Naive B cell (primary cell): ENCODE measurements around the gene JOSD1. TPM values are rescaled to one million over a fixed set of nuclear protein-coding genes. Genes with fewer than 3 reads are reported as not detected.

ENCODE experiments used
- ATAC-seq, 2 donors: fragments of 150-1000 bp; cut with Tn5 transposase; 2 replicates each; pipeline ENCODE4 v1.10.0; 2021; ENCODE audit warnings: low read depth in 2 of 2, mild to moderate bottlenecking in 2 of 2, moderate library complexity in 2 of 2
- DNase-seq: peaks from one replicate; pipeline ENCODE4 v3.0.0; 2022
- H3K27ac Mint-ChIP-seq, 6 donors: one replicate each; pipeline ENCODE4 v1.8.0; 2020 to 2022; ENCODE audit warnings: mild to moderate bottlenecking in 6 of 6, mixed read lengths in 6 of 6, moderate library complexity in 5 of 6, inconsistent platforms in 2 of 6
- H3K27me3 Mint-ChIP-seq, 3 donors: one replicate each; pipeline ENCODE4 v1.8.0; 2021 to 2022; ENCODE audit warnings: mixed read lengths in 3 of 3, mild to moderate bottlenecking in 1 of 3
- H3K36me3 Mint-ChIP-seq, 2 donors: one replicate each; pipeline ENCODE4 v1.8.0; 2020 to 2022; ENCODE audit warnings: mixed read lengths in 2 of 2, inconsistent platforms in 1 of 2, mild to moderate bottlenecking in 1 of 2
- H3K4me1 Mint-ChIP-seq, 3 donors: one replicate each; pipeline ENCODE4 v1.8.0; 2020 to 2022; ENCODE audit warnings: mixed read lengths in 3 of 3, inconsistent platforms in 1 of 3, mild to moderate bottlenecking in 1 of 3, moderate library complexity in 1 of 3
- H3K4me3 Mint-ChIP-seq, 8 donors: one replicate each; pipeline ENCODE4 v1.8.0; 2020 to 2022; ENCODE audit warnings: mild to moderate bottlenecking in 8 of 8, mixed read lengths in 8 of 8, moderate library complexity in 8 of 8, inconsistent platforms in 2 of 8
- H3K9me3 Mint-ChIP-seq, 7 donors: one replicate each; pipeline ENCODE4 v1.8.0; 2020 to 2022; ENCODE audit warnings: mixed read lengths in 7 of 7, mild to moderate bottlenecking in 5 of 7, inconsistent platforms in 2 of 7, moderate library complexity in 1 of 7
- polyA plus RNA-seq, 6 donors: library from polyadenylated mRNA; unstranded; fragments of 300-500 nt; fragmentation: Illumina TruSeq; gene quantifications; one replicate each; pipeline ENCODE4 v1.2.3, GENCODE V29; 2021; ENCODE audit warnings: low read depth in 6 of 6

The JOSD1 gene
- 10 to 100 TPM in 3 of 6 donors, 1 to 10 TPM in 3; 8.2 to 12.1 (median 9.7) TPM for polyA plus RNA-seq

DNA sequence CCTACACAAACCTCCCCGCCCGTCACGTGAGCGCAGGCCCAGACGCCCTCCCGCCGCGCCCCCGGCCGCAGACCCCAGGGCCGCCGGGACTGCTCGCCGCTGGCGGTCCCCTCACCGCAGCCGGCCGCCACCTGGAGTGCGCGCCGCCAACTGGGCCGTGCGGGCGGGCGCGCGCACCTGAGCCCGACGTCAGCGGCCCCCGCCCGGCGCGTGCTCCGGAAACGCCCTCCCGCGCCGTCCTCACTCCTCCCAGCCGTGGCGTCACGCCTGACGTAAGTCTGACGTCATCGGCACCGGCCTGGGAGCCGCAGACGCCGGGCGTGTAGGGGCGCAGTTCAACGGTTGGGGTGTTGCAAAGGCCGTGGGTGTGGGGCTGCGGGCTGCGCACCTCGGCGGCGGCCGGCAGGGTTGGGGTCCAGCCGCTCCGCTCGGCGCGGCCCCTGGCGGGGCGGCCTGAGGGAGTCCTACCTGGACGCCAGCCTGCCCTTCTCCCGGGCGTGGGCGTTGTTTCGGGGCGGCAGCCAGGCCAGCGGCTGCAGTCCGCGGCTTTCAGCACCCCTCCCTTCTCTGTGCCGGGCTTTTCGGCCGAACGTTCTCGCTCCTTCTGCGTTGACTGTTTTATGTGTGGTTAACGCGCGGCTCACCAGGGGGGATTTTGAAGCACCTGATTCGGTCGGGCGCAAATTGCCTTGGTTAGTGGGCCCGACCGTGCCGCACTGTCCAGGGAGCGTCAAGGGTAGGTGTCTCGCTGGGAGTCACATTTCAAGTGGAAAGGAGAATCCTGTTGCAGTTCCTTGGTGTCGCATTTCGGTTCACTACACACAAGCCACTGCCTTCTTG, at the start of gene JOSD1:
Gene JOSD1 (minus strand): TSS at position 155 of the 840 bp plus-strand sequence. CDS start 956 bp downstream, outside the sequence.
- H3K36me3 Mint-ChIP-seq: no peaks in the 10 kb centered on the region
- H3K4me3 Mint-ChIP-seq: peak within 1 kb of the TSS; percentile 81 to 99 (median 96)
- H3K9me3 Mint-ChIP-seq: no peaks in the 10 kb centered on the region
- DNase-seq (peak; percentile 100), ATAC-seq (peak; percentile 53 to 59)
- H3K4me1 Mint-ChIP-seq: peaks cover 40 to 61% (median 44%) of the 10 kb centered on the region in 3 donors
- peak within 1 kb of the TSS; percentile 97 to 100 (median 100) for H3K27ac Mint-ChIP-seq
- H3K27me3 Mint-ChIP-seq: peaks cover 0 to 4% (median 0%) of the 10 kb centered on the region in 3 donors

GRCh38 chr22:38750104-38750503, 49.4 kb upstream of the JOSD1 start:
- Mint-ChIP-seq H3K4me1 (peaks cover 43 to 57% (median 43%) of the 10 kb centered on the region in 3 donors), H3K27ac (peak overlapping the region in 5 of 6 donors; percentile 33 to 99 (median 74)), H3K27me3 (no peaks in the 10 kb centered on the region), H3K9me3 (no peaks in the 10 kb centered on the region), H3K4me3 (peak overlapping the region in 4 of 8 donors; percentile 56 to 99 (median 66)), H3K36me3 (peaks cover 9 to 11% of the 10 kb centered on the region in 2 donors)
- no peak for DNase-seq
- no peak for ATAC-seq

DNA sequence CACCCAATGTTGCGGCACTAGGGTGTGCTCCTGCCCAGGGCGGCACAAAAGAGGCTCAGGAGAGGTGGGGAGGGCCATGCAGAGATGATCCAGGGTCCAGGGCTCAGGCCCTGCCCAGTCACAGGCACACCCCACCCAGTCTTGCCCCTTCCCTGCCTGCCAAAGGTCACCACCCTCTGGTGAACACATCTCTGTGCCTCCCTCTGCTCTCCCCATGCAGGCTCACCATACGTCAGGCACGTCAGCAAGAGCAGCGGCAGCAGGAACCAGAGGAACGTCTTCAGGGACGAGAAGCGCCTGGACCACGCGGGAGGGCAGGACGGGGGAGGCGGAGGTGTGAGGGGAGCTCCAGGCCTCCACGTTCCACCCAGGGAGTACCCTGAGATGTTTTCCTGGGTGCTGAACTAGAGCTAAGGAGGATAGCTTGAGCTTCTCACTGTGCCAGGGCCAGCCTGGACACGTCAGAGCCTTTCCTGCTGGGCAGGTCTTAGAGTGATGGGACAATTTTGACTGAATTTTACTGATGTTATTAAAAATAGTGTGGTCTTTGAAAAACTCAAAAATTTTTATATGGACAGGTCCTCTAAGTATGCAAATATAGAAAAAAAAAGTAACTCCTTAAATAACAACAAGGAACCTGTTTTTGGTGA, 47.9 kb upstream of the JOSD1 start:
- ATAC-seq (no peak), DNase-seq (no peak)
- peak overlapping the region in 3 of 6 donors; percentile 56 to 82 (median 61) for H3K27ac Mint-ChIP-seq
- H3K4me3 Mint-ChIP-seq: peak overlapping the region in 1 of 8 donors; percentile 64
- peaks cover 30 to 48% (median 38%) of the 10 kb centered on the region in 3 donors for H3K4me1 Mint-ChIP-seq
- no peaks in the 10 kb centered on the region for H3K9me3 Mint-ChIP-seq
- no peaks in the 10 kb centered on the region for H3K27me3 Mint-ChIP-seq
- H3K36me3 Mint-ChIP-seq: peaks cover 7 to 9% of the 10 kb centered on the region in 2 donors

DNA sequence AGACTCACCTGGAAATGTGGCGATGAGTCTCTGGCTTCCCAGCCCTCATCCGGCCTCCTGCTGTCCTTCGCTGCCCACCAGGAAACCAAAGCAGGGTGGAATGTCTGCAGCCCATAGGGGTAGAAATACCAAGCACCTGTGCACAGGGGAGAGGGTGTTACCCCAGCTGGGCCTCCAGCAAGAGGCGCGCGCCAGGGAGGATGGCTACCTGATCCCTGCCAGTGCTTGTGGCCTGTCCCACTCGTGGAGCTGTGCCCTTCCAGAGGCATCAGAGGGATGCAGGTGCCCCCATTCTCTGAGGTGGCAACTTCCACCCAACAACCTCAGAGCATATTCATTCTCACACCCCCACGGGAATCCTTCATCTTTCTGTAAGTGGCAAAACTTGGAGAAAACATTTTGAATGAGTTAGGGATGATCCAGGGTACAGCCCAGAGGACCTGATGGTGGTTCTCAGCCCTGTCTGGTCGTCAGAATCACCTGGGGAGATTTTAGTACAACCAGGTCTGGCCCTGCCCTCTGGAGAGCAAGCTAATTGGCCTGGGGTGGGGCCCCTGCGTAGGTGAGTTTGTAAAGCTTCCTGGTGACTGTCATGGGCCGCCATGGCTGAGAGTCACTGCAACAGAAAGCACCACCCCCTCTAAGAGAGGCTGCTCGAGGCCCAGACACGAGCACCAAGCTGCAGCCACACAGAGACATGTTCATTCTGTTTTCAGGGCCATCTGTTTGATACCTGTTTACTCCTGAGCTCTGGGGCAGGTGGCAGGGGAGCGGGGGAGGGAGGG, 45.1 kb upstream of the JOSD1 start:
- no peaks in the 10 kb centered on the region for H3K27me3 Mint-ChIP-seq
- DNase-seq (no peak), ATAC-seq (no peak)
- H3K27ac Mint-ChIP-seq: peak overlapping the region in 2 of 6 donors; percentile 41 to 57
- H3K9me3 Mint-ChIP-seq: no peaks in the 10 kb centered on the region
- H3K36me3 Mint-ChIP-seq: no peaks in the 10 kb centered on the region
- H3K4me3 Mint-ChIP-seq: no peak overlapping the region
- peaks cover 7 to 21% (median 17%) of the 10 kb centered on the region in 3 donors for H3K4me1 Mint-ChIP-seq

GRCh38 chr22:38744981-38745380, 44.2 kb upstream of the JOSD1 start:
- Mint-ChIP-seq H3K4me3 (no peak overlapping the region), H3K9me3 (no peaks in the 10 kb centered on the region), H3K27me3 (no peaks in the 10 kb centered on the region), H3K4me1 (peaks cover 3 to 15% (median 13%) of the 10 kb centered on the region in 3 donors), H3K36me3 (no peaks in the 10 kb centered on the region), H3K27ac (peak overlapping the region in 2 of 6 donors; percentile 31 to 57)
- ATAC-seq: no peak
- no peak for DNase-seq

- DNase-seq (no peak), ATAC-seq (no peak)
- H3K4me1 Mint-ChIP-seq: peaks cover 4 to 10% (median 8%) of the 10 kb centered on the region in 3 donors
- no peak overlapping the region for H3K4me3 Mint-ChIP-seq
- H3K27me3 Mint-ChIP-seq: no peaks in the 10 kb centered on the region
- peaks cover 0 to 11% of the 10 kb centered on the region in 2 donors for H3K36me3 Mint-ChIP-seq
- no peaks in the 10 kb centered on the region for H3K9me3 Mint-ChIP-seq
- H3K27ac Mint-ChIP-seq: peak overlapping the region in 4 of 6 donors; percentile 53 to 76 (median 64)
Observed at GRCh38 chr22:38742176-38742942, 41.6 kb upstream of the JOSD1 start.

DNA sequence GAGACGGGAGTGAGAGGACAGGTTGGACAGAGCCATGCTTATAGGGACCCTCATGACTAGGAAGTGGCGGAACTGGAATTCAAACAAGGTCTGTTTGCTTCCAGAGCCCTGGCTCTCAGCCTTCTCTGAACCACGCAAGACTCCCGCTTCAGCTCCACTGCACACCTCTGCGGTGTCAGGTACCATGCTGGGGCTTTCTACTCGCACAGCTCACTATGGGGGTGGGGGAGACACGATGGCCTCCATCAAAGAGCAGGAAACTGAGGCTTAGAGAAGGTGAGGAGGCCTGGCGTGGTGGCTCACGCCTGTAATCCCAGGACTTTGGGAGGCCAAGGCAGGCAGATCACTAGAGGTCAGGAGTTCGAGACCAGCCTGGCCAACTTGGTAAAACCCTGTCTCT, 40.8 kb upstream of the JOSD1 start:
- Mint-ChIP-seq H3K4me3 (no peak overlapping the region), H3K9me3 (no peaks in the 10 kb centered on the region), H3K27me3 (no peaks in the 10 kb centered on the region), H3K27ac (peak overlapping the region in 2 of 6 donors; percentile 49 to 83), H3K4me1 (peaks cover 8 to 18% (median 12%) of the 10 kb centered on the region in 3 donors), H3K36me3 (peaks cover 0 to 19% of the 10 kb centered on the region in 2 donors)
- ATAC-seq (no peak), DNase-seq (no peak)

GRCh38 chr22:38741166-38741565, 40.4 kb upstream of the JOSD1 start:
- H3K27ac Mint-ChIP-seq: peak overlapping the region in 2 of 6 donors; percentile 49 to 83
- peaks cover 9 to 22% (median 12%) of the 10 kb centered on the region in 3 donors for H3K4me1 Mint-ChIP-seq
- peaks cover 0 to 19% of the 10 kb centered on the region in 2 donors for H3K36me3 Mint-ChIP-seq

DNA sequence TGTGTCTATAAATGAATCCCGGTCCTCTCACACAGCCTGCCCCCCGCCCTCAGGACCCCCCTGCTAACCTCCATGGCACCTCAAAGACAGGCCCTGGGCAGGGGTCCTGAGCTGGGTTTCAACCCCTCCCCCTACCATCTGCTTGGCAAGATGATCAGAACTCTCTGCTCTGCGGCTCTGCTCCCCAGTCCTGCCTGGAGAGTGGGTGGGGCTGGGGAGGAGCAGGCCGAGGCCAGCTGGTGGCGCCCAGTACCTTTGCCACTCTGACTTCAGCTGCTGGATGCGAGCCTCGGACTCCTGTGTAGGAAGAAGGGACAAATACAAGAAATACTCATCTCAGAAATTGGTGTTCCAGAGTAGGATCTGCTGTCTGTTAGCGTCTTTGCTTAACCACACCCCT, 40.0 kb upstream of the JOSD1 start:
- Mint-ChIP-seq H3K27me3 (no peaks in the 10 kb centered on the region), H3K4me1 (peaks cover 12 to 26% (median 13%) of the 10 kb centered on the region in 3 donors), H3K9me3 (no peaks in the 10 kb centered on the region), H3K36me3 (peaks cover 0 to 19% of the 10 kb centered on the region in 2 donors), H3K27ac (peak overlapping the region in 2 of 6 donors; percentile 49 to 83), H3K4me3 (no peak overlapping the region)
- ATAC-seq (no peak), DNase-seq (no peak)

More at GRCh38 chr22:38741166-38741565, 40.4 kb upstream of the JOSD1 start:
- H3K27me3 Mint-ChIP-seq: no peaks in the 10 kb centered on the region
- no peak for DNase-seq
- no peaks in the 10 kb centered on the region for H3K9me3 Mint-ChIP-seq
- no peak for ATAC-seq
- no peak overlapping the region for H3K4me3 Mint-ChIP-seq

GRCh38 chr22:38740116-38740723, 39.5 kb upstream of the JOSD1 start:
- DNase-seq (no peak), ATAC-seq (no peak)
- H3K36me3 Mint-ChIP-seq: peaks cover 0 to 19% of the 10 kb centered on the region in 2 donors
- no peak overlapping the region for H3K4me3 Mint-ChIP-seq
- no peaks in the 10 kb centered on the region for H3K9me3 Mint-ChIP-seq
- H3K4me1 Mint-ChIP-seq: peaks cover 15 to 31% (median 17%) of the 10 kb centered on the region in 3 donors
- H3K27me3 Mint-ChIP-seq: no peaks in the 10 kb centered on the region
- H3K27ac Mint-ChIP-seq: peak overlapping the region in 2 of 6 donors; percentile 49 to 69

DNA sequence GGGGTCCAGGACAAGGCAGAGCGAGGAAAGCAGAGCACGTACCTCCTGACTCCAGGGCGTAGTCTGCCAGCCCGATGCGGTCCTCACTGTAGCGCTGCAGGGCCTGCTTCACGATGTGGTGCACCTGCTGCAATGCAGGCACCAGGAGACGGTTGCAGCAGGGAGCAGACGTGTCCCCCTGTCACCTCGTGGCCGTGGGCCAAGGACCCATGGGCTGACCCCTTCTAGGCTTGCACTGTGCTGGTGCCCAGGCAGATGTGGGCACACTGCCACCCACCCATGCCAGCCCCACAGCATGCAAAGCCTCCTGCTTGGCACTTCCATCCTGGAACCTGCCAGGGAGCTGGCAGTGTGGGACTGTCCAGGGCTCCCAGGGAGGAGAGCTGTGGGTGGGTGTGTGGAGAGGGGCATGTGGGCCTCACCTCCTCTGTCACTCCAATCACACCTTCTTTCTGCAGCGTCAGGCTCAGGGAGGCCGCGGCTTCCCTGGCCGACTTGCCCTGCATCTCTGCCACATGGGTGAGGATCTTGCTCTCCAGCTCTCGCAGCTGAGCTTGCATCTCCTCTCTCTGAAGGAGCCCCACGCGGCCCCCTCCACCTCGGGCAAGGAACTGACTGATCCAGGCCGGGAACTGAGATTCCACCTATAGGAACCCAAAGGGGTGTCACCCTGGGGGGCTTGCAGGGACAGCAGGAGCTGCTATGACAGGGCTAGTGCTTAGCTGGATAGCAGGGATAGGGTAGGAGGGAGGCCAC, 38.7 kb upstream of the JOSD1 start:
- peaks cover 17 to 37% (median 19%) of the 10 kb centered on the region in 3 donors for H3K4me1 Mint-ChIP-seq
- DNase-seq (no peak), ATAC-seq (no peak)
- no peaks in the 10 kb centered on the region for H3K27me3 Mint-ChIP-seq
- H3K9me3 Mint-ChIP-seq: no peaks in the 10 kb centered on the region
- peaks cover 0 to 19% of the 10 kb centered on the region in 2 donors for H3K36me3 Mint-ChIP-seq
- peak overlapping the region in 1 of 6 donors; percentile 52 for H3K27ac Mint-ChIP-seq
- H3K4me3 Mint-ChIP-seq: no peak overlapping the region
